Breast epithelium (tissue), 4 donors: Measurements from ENCODE around the gene SPATS2. TPM values are rescaled to one million over a fixed set of nuclear protein-coding genes. Genes with fewer than 3 reads are reported as not detected.
A peak's percentile ranks its signal among the peaks of the same experiment; 100 is the strongest.

ENCODE experiments used
- DNase-seq, 2 donors: peaks; one replicate each; pipeline ENCODE4 v3.0.0-alpha.2; 2019; ENCODE audit warnings: low spot score in 2 of 2
- H3K27ac ChIP-seq, 2 donors: fragments of 200-600 bp; sonication (generic) in 1 of 2; one replicate each; pipeline ENCODE4 v1.5.1; 2016 to 2019; ENCODE audit warnings: mild to moderate bottlenecking in 1 of 2
- H3K27me3 ChIP-seq, 2 donors: fragments of 200-600 bp; sonication (generic) in 1 of 2; one replicate each; pipeline versions ENCODE4 v1.5.1 to v1.6.0; 2017 to 2019; ENCODE audit warnings: control low read depth in 1 of 2, mild to moderate bottlenecking in 1 of 2
- H3K36me3 ChIP-seq: fragments of 200-600 bp; one replicate; pipeline ENCODE4 v1.5.1; 2019
- H3K4me1 ChIP-seq, 2 donors: fragments of 200-600 bp; sonication (generic); one replicate each; pipeline ENCODE4 v1.5.1; 2016 to 2019; ENCODE audit warnings: control low read depth in 1 of 2
- H3K4me3 ChIP-seq, 3 donors: fragments of 200-600 bp; sonication (generic); 1 replicate in 2 of 3; 2 replicates in 1 of 3; pipeline ENCODE4 v1.5.1; 2016 to 2019; ENCODE audit warnings: mild to moderate bottlenecking in 3 of 3, moderate library complexity in 2 of 3
- H3K9me3 ChIP-seq, 2 donors: fragments of 200-600 bp; sonication (generic) in 1 of 2; one replicate each; pipeline ENCODE4 v1.5.1; 2016 to 2019; ENCODE audit warnings: control low read depth in 1 of 2
- POLR2A ChIP-seq: fragments of 450-650 bp; IDR thresholded peaks from one replicate; pipeline ENCODE4 v1.6.1; 2016; ENCODE audit warnings: antibody characterized with exemption, mild to moderate bottlenecking, moderate library complexity
- POLR2AphosphoS5 ChIP-seq, 3 donors: sonication (generic); formaldehyde crosslinking; IDR thresholded peaks; one replicate each; pipeline ENCODE4 v1.6.1; 2017; ENCODE audit warnings: antibody characterized with exemption in 3 of 3
- intact Hi-C: fragments of 100-400 bp; cut with DNase I; formaldehyde crosslinking; loops from one replicate; pipeline ENCODE4 v1.15.1; 2023; ENCODE audit warnings: low total_unique reads
- total RNA-seq, 3 donors: library from RNA; depleted of rRNA; stranded (reverse); fragments of >200 nt; gene quantifications; one replicate each; pipeline ENCODE4 v1.1.0, GENCODE V29; 2016
- TF ChIP-seq, protein P1 (sequence below), 3 donors: fragments of 450-650 bp; IDR thresholded peaks; one replicate each; pipeline ENCODE4 v1.5.1; 2016 to 2017; ENCODE audit warnings: antibody characterized with exemption in 3 of 3, mild to moderate bottlenecking in 3 of 3, moderate library complexity in 3 of 3

SPATS2 gene
- total RNA-seq, 3 donors from 2014 or later = 13.8 to 24.0 (median 22.0) TPM

DNA sequence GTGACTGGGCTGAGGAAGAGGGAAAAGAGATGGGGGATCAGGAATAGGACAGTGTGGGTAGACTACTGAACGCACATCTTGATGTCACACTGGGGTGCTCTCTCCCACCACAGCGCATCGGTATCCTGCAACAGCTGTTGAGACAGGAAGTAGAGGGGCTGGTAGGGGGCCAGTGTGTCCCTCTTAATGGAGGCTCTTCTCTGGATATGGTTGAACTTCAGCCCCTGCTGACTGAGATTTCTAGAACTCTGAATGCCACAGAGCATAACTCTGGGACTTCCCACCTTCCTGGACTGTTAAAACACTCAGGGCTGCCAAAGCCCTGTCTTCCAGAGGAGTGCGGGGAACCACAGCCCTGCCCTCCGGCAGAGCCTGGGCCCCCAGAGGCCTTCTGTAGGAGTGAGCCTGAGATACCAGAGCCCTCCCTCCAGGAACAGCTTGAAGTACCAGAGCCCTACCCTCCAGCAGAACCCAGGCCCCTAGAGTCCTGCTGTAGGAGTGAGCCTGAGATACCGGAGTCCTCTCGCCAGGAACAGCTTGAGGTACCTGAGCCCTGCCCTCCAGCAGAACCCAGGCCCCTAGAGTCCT, 37.1 kb upstream of the SPATS2 start:
- H3K27me3 ChIP-seq = peaks cover 0 to 11% of the 10 kb centered on the region in 2 donors
- peak in 1 of 2 donors; percentile 9 for DNase-seq
- H3K4me1 ChIP-seq = no peaks in the 10 kb centered on the region
- TF ChIP-seq, protein P1, sequence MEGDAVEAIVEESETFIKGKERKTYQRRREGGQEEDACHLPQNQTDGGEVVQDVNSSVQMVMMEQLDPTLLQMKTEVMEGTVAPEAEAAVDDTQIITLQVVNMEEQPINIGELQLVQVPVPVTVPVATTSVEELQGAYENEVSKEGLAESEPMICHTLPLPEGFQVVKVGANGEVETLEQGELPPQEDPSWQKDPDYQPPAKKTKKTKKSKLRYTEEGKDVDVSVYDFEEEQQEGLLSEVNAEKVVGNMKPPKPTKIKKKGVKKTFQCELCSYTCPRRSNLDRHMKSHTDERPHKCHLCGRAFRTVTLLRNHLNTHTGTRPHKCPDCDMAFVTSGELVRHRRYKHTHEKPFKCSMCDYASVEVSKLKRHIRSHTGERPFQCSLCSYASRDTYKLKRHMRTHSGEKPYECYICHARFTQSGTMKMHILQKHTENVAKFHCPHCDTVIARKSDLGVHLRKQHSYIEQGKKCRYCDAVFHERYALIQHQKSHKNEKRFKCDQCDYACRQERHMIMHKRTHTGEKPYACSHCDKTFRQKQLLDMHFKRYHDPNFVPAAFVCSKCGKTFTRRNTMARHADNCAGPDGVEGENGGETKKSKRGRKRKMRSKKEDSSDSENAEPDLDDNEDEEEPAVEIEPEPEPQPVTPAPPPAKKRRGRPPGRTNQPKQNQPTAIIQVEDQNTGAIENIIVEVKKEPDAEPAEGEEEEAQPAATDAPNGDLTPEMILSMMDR (IDR thresholded peaks at IDR 0.05) = no peak
- no peak for TF ChIP-seq POLR2AphosphoS5 (IDR thresholded peaks at IDR 0.05)
- TF ChIP-seq POLR2A = no peak
- H3K36me3 ChIP-seq = no peaks in the 10 kb centered on the region
- no peak overlapping the region for H3K4me3 ChIP-seq
- H3K9me3 ChIP-seq = no peaks in the 10 kb centered on the region
- intact Hi-C loops = no loop called here
- H3K27ac ChIP-seq = no peak overlapping the region

DNA sequence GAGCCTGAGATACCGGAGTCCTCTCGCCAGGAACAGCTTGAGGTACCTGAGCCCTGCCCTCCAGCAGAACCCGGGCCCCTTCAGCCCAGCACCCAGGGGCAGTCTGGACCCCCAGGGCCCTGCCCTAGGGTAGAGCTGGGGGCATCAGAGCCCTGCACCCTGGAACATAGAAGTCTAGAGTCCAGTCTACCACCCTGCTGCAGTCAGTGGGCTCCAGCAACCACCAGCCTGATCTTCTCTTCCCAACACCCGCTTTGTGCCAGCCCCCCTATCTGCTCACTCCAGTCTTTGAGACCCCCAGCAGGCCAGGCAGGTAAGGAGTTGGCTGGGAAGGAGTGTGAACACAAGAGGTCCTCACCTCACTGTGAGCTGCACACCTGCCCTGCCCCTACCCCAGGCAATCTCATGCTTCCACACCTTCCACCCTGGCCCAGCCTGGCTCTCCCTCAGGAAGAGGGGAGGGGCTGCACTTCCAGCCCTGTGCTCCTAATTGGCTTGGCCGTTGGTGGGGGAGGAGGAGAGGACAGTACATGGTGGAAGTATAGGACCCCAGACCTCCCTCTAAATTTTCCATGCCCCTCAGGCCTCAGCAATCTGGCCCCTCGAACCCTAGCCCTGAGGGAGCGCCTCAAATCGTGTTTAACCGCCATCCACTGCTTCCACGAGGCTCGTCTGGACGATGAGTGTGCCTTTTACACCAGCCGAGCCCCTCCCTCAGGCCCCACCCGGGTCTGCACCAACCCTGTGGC, 36.5 kb upstream of the SPATS2 start:
- H3K4me1 ChIP-seq = no peaks in the 10 kb centered on the region
- no peaks in the 10 kb centered on the region for H3K36me3 ChIP-seq
- H3K27me3 ChIP-seq = peaks cover 0 to 18% of the 10 kb centered on the region in 2 donors
- no peak for DNase-seq
- no peak overlapping the region for H3K4me3 ChIP-seq
- H3K27ac ChIP-seq = no peak overlapping the region
- no peaks in the 10 kb centered on the region for H3K9me3 ChIP-seq
- TF ChIP-seq POLR2AphosphoS5 (IDR thresholded peaks at IDR 0.05) (no peak), POLR2A (no peak)
- TF ChIP-seq, protein P1 (IDR thresholded peaks at IDR 0.05) = no peak
- intact Hi-C loops = no loop called here

DNA sequence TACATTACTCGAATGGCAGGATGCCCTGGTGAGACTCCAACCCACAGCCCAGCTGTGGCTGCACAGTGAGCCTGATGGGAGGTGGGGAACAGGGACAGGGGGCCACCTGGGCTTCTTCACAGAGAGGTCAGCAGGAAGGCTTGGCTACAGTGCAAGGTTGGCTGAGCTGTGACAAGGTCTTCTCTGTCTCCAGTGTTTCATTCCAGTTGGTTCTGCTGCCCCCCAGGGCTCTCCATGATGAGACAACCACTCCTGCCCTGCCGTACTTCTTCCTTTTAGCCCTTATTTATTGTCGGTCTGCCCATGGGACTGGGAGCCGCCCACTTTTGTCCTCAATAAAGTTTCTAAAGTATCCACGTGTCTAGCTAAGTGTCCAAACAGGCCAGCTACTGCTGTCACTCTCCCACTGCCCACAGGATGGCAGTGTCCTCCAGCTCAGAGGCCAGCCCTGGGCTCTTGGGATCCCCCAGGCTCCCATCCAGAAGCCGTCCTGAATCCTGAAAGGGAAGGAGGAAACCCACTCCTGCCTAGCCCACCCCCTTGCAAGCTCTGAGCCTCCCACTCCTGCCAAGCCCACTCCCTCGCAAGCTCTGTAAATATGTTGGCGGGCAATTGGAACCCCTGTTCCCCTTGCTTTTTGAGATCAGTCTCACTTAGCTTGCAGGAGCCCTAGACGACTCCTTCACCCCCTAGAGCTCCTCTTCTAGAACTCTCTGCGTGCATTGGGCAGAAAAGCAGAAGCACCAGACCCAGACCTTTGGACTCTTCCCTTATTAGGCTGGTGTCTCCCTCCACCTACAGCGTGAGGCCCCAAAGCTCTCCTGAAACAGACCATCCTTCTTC, 35.7 kb upstream of the SPATS2 start:
- Histone ChIP-seq H3K27me3 (peaks cover 8 to 26% of the 10 kb centered on the region in 2 donors), H3K4me3 (no peak overlapping the region), H3K27ac (no peak overlapping the region), H3K4me1 (no peaks in the 10 kb centered on the region), H3K36me3 (no peaks in the 10 kb centered on the region), H3K9me3 (no peaks in the 10 kb centered on the region)
- DNase-seq = peak; percentile 67 to 69
- intact Hi-C loops = no loop called here
- TF ChIP-seq, protein P1 (IDR thresholded peaks at IDR 0.05) = peak; percentile 50 to 79 (median 74)
- no peak for TF ChIP-seq POLR2AphosphoS5 (IDR thresholded peaks at IDR 0.05)
- no peak for TF ChIP-seq POLR2A

DNA sequence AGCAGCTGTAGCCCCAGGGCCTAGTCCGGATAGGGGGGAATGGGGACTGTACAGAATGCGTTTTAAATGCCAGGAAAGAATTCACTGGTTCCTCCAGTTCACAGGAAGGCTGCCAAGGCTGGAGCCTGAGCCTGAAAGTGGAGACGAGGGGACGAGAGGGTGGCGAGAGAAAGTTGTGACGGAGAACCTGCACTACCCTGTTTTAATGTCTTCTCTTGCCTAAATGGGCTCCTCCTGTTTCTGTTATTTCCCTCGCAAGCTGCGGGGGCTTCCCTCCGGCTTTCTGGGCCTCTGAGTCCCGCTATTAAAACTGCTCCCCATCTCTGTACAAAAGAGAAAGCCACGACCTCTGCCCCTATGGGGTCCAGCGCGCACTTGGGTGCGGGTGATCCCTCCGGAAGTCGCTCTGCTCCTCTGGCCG, 34.8 kb upstream of the SPATS2 start:
- Histone ChIP-seq H3K27me3 (peaks cover 10 to 30% of the 10 kb centered on the region in 2 donors), H3K4me3 (peak overlapping the region in 2 of 3 donors; percentile 46 to 52), H3K9me3 (no peaks in the 10 kb centered on the region), H3K4me1 (no peaks in the 10 kb centered on the region), H3K36me3 (no peaks in the 10 kb centered on the region), H3K27ac (no peak overlapping the region)
- no peak for DNase-seq
- TF ChIP-seq, protein P1 (IDR thresholded peaks at IDR 0.05) = no peak
- TF ChIP-seq POLR2AphosphoS5 (IDR thresholded peaks at IDR 0.05) = no peak
- TF ChIP-seq POLR2A = no peak
- intact Hi-C loops = no loop called here
